Measurements from ENCODE around the gene ESRRB.

Gene ESRRB

GRCh38 chr14:76375947-76376404, at the start of gene ESRRB:
Gene ESRRB, plus strand, starts transcription at chr14:76376137. Its CDS starts 265 bp downstream, at chr14:76376402.
- FAIRE-seq = no peak

DNA sequence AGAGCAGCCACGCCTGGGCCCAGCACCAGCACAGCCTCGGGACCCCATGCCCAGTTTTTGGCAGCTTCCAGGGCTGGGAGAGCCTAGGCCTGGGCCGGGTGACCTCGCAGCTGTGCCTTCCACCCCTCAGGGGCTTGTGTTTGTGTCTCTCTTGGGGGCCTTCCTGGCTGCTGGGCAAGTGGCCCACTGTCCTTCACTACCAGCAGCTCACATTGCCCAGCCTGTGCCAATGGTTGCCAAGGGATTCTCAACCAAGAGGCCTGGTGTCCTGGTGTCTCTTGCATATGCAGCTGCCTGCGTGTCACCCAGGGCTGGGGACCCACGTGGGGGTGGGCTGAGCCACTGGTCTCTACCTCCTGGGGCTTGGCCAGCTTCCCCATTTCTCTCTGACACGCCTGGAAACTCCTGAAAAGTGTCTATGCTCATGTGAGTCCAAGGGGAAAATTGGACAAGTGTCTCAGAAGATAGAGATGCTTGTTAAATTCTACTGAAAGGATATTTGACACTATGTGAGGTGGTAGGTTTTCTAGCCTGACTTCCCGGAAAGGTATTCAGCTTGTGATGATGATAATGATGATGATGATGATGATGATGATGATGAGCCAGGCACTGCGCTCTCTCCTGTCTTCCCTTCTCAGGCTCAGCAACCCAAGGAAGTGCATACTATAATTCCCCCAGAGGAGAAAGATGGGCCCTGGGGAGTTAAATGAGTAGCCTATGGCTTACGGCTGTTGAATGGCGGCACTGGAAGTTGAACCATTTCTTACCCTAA, 48.8 kb upstream of the ESRRB start:
- FAIRE-seq = no peak

GRCh38 chr14:76328457-76329137, 47.3 kb upstream of the ESRRB start:
- no peak for FAIRE-seq

GRCh38 chr14:76329154-76329928, 46.6 kb upstream of the ESRRB start:
- no peak for FAIRE-seq

DNA sequence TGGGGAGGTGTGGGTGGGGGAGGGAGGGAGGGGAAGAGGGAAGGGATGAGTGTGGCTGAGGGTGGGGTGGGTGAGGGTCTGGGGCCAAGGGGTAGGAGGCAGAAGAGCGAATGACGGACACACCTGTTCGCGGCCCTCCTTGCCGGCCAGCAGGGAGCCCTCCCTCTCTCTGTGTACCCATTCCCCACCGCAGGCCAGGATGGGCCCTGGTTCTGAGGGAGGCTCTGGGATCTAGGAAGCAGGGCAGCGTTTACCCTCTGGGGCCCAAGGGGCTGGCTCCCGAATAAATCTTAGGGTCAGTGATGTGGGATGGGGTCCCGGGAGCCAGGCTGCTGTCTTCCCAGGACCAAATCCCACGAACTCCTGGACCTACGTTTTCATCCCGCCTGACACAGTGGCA, 46.0 kb upstream of the ESRRB start:
- FAIRE-seq = no peak

GRCh38 chr14:76330411-76331327, 45.3 kb upstream of the ESRRB start:
- FAIRE-seq = no peak

DNA sequence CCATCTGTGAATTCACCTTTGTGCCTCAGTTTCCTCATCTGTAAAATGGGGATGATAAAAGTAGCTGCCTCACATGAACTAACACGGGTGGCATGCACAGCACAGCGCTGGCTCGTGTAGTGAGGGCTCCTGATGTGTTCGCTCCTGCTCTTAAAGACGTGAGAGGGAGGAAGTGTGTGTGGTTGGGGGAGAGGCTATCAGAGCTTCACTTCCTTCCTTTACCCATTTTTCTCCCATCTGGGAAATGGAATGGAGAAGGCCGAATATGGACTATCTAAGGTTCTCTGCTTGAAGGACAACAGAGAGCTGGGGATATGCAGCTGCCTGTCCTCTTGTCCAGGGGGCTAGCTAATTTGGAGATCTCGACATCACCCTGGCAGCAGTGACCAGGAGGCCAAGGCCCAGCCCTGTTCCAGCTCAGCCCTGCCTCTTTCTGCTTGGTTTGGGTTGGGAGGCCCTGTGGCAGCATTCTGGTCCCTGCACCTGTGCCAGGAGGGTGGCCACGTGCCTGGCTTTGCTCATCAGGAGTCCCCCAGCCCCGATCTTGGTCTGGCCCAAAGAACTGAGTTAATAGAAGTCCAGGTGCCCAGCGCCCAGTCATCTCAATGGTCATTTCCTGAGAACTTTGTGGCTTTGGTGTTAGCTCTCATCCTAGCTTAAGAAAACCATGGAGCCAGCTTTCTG, 44.5 kb upstream of the ESRRB start:
- no peak for FAIRE-seq

- FAIRE-seq = no peak
Measured at GRCh38 chr14:76333664-76334063, 42.3 kb upstream of the ESRRB start.

- no peak for FAIRE-seq
Measured at GRCh38 chr14:76334316-76334715, 41.6 kb upstream of the ESRRB start.

DNA sequence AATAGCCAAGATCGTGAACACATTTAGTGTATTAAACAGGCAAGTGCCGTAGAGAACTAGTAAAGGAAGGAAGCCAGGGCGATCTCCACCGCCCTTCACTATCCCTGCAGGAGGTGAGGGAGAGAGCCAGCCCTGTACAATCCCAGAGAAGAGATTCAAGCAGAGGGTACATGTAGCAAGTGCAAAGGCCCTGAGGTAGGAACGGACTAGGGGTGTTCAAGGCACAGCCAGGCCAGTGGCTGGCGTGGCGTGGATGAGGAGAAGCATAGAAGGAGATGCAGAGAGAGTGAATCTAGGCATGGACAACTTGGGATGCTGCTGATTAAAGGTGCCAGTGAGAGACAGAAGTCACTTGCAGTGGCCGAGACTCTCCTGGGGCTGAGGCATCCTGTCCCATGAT, 39.1 kb upstream of the ESRRB start:
- FAIRE-seq = no peak

DNA sequence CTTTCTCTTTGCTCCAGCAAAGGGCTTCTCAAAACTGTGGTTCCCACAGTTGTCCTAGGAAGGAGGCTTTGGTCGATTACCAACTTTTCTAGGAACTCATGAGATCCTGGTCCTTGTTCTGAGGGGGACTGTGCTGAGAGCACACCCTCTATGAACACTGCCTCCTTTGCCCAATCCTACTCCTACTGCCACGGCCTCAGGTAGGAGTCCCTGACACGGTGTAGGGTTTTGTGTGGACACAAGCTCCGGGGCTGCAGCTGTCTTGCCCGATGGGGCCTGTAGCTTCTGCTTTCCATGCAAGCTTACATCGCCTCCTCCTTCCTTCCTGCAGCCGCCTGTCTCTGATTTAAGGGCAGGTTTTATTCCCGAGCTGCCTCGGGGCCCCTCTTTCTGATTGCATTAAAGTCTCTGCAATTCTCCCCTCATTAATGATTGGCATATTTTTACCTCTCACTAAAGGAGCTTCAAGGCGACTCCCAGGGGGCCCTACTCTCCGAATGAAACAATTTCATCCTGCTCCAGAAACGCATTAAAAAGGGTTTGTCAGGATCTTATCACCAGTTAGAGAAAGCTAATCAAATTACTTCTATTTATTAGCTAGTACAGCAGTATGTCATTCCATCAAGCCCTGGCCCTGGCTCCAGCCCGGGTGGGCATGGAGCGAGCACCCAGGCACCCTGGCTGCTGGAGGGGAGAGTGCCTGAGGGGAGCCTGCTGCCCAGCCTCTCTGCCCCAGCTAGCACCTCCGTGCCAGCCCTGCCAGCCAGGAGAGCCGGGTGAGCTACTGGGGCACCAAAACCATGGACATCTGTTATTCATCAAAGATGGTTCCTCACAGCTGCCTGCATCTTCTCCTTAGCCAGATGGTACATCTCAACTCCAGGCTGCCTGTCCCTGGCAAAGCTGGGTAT, 38.0 kb upstream of the ESRRB start:
- FAIRE-seq = no peak

- no peak for FAIRE-seq
Measured at GRCh38 chr14:76339728-76340615, 36.0 kb upstream of the ESRRB start.

DNA sequence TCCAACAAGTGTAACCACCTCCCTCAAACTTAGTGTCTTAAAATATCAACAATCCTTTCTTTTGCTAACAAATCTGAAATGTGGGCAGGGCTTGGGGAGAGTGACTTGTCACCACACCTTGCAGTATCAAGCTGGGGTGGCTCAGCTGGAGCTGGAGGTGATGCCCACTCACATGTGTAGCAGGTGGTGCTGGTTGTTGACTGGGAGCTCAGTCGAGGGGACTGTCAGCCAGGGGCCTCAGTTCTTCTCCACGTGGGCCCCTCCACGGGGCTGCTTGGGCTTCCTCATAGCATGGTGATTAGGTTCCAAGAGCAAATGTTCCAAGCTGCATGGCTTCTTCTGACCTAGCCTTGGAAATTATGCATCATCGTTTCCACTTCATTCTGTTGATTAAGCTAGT, 32.6 kb upstream of the ESRRB start:
- FAIRE-seq = no peak

DNA sequence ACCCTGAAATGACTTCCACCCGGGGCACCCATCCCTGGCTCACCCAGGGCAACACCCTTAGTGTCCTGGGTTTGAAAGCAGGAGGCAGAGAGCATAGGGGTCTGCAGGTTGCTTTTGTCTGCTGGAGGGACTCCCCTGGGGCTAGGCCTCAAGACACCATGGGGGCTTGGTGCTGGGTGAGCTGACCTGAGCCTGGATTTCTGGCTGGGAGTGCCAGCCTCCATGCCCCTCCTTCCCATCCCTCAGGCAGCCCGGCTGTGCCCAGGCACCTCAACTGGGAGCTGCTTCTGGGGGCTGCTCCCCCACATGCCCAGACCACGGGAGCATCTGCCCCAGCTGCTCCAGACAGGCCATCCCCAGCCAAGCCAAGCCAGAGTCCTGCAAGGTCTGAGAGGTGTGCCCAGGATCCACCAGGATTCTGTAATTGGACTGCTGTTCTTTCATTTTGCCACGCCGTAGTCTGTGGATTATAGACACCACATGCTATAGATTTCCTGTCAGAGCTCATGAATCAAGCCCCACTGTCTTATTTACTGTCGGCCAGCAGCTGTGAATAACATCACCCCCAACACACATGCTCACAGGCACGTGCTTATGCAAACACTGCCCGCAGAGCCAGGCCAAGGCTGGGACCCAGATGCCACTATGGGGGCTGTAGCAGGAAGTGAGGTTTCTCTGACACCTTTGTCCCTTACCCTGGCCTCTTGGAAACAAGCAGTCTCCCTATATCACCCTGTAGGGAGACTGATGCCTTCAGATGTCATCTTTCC, 29.4 kb upstream of the ESRRB start:
- FAIRE-seq = no peak

GRCh38 chr14:76348898-76349297, 27.0 kb upstream of the ESRRB start:
- FAIRE-seq = no peak

DNA sequence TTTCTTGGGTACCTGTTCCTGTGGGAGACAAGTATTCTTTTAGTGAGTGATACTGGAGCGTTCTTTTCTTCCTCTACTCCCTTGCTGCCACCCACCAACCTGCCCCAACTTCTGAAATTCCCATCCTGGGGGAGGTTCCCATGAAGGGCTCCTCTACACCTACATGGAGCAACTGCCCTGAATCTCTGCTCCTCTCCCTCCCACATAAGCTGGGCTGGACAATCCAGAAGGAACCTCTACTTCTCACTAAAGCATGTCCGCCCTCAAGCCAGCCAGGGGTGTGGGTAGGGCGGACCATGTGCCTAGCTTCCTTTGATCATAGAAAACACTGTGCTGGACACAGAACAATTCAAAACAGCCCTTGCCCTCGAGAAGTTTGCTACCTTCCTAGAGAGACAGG, 25.9 kb upstream of the ESRRB start:
- FAIRE-seq = no peak

DNA sequence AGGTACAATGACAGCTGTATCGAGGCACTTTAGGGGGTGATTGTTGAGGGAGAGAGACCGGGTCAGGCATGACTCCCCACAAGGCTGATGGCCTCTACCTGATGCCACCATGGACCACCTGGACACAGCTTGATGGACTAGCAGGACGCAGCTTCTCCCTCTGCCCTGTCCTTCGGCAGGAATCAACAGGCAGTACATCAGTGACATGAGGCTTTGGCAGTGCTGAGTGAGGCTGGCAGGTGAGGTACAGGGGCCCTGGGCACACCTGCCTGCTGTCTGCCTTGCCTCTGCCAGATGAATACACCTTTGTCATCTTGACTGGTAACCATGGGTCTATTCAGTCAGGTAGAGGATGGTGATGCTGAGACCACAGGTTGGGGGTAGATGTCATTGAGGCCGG, 25.3 kb upstream of the ESRRB start:
- FAIRE-seq = no peak

DNA sequence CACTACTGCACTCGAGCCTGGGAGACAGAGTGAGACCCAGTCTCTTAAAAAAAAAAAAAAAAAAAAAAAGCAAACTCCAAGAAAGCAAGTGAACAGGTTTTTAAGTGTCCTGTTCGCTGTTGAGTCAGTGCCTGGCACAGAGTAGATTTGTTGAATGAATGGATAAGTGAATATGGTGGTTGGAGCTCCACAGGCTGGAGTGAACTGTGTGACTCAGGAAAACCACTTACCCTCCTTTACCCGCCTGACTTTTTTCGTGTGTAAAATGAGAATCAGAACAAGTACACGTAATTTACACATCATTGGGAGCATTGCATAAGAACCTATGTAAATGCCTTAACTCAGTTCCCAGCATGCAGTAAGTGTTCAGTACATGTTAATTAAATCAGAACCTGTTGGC, 24.0 kb upstream of the ESRRB start:
- no peak for FAIRE-seq
